ENCODE data around the gene NPHP3.
A peak's percentile ranks its signal among the peaks of the same experiment; 100 is the strongest.

Gene NPHP3

GRCh38 chr3:132669256-132669777, 52.9 kb downstream of the NPHP3 start:
- TF ChIP-seq, protein P1, sequence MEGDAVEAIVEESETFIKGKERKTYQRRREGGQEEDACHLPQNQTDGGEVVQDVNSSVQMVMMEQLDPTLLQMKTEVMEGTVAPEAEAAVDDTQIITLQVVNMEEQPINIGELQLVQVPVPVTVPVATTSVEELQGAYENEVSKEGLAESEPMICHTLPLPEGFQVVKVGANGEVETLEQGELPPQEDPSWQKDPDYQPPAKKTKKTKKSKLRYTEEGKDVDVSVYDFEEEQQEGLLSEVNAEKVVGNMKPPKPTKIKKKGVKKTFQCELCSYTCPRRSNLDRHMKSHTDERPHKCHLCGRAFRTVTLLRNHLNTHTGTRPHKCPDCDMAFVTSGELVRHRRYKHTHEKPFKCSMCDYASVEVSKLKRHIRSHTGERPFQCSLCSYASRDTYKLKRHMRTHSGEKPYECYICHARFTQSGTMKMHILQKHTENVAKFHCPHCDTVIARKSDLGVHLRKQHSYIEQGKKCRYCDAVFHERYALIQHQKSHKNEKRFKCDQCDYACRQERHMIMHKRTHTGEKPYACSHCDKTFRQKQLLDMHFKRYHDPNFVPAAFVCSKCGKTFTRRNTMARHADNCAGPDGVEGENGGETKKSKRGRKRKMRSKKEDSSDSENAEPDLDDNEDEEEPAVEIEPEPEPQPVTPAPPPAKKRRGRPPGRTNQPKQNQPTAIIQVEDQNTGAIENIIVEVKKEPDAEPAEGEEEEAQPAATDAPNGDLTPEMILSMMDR (IDR thresholded peaks at IDR 0.05; ENCODE audit: extremely low read depth, insufficient read depth, missing control alignments) = no peak
- no peak for DNase-seq (ENCODE audit: low spot score)
- in situ Hi-C loops (cut with MboI; ENCODE audit: low pct_unique_long_range_greater_than_20kb, low sequenced_read_pairs, unreplicated experiment) = no loop called here

- in situ Hi-C loops (cut with MboI; ENCODE audit: low pct_unique_long_range_greater_than_20kb, low sequenced_read_pairs, unreplicated experiment) = no loop called here
- DNase-seq (ENCODE audit: low spot score) = no peak
- TF ChIP-seq, protein P1 (IDR thresholded peaks at IDR 0.05; ENCODE audit: extremely low read depth, insufficient read depth, missing control alignments) = no peak
Measured at GRCh38 chr3:132665230-132665745, 56.9 kb downstream of the NPHP3 start.

- in situ Hi-C loops (cut with MboI; ENCODE audit: low pct_unique_long_range_greater_than_20kb, low sequenced_read_pairs, unreplicated experiment) = no loop called here
- TF ChIP-seq, protein P1 (IDR thresholded peaks at IDR 0.05; ENCODE audit: extremely low read depth, insufficient read depth, missing control alignments) = no peak
- DNase-seq (ENCODE audit: low spot score) = no peak
Measured at GRCh38 chr3:132662212-132662611, 60.0 kb downstream of the NPHP3 start.

DNA sequence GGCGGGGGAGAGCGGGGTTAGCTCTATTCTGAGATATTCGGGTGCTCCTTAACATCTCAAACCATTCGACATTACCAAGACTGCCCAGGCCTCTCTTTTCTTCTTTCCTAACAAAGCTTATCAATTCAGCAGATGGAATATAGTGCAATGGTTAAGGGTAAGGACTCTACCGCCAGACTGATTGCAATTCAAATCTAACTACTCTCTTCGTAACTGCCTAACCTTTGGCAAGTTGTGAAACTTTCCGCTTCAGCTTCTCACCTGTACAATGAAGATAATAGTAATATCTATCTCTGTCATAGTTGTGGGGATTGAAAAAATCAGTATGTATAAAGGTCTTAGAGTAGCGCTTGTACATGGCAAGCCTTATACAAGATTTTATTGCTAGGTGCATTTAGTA, 61.1 kb downstream of the NPHP3 start:
- in situ Hi-C loops (cut with MboI; ENCODE audit: low pct_unique_long_range_greater_than_20kb, low sequenced_read_pairs, unreplicated experiment) = no loop called here
- DNase-seq (ENCODE audit: low spot score) = peak; percentile 14
- TF ChIP-seq, protein P1 (IDR thresholded peaks at IDR 0.05; ENCODE audit: extremely low read depth, insufficient read depth, missing control alignments) = no peak

DNA sequence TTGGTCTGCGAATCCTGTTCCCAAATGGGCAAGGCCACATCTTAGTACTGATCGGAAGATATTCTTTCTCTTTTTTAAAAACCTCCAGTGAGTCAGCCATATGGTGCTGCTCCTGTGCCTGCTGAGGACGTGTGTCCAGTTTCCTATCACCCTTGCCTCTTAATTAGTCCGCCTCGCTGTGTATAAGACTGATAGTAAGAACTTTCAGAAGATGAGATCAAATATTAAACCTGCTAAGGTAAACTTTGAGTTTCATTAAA, 61.5 kb downstream of the NPHP3 start:
- in situ Hi-C loops (cut with MboI; ENCODE audit: low pct_unique_long_range_greater_than_20kb, low sequenced_read_pairs, unreplicated experiment) = no loop called here
- TF ChIP-seq, protein P1 (IDR thresholded peaks at IDR 0.05; ENCODE audit: extremely low read depth, insufficient read depth, missing control alignments) = no peak
- no peak for DNase-seq (ENCODE audit: low spot score)

DNA sequence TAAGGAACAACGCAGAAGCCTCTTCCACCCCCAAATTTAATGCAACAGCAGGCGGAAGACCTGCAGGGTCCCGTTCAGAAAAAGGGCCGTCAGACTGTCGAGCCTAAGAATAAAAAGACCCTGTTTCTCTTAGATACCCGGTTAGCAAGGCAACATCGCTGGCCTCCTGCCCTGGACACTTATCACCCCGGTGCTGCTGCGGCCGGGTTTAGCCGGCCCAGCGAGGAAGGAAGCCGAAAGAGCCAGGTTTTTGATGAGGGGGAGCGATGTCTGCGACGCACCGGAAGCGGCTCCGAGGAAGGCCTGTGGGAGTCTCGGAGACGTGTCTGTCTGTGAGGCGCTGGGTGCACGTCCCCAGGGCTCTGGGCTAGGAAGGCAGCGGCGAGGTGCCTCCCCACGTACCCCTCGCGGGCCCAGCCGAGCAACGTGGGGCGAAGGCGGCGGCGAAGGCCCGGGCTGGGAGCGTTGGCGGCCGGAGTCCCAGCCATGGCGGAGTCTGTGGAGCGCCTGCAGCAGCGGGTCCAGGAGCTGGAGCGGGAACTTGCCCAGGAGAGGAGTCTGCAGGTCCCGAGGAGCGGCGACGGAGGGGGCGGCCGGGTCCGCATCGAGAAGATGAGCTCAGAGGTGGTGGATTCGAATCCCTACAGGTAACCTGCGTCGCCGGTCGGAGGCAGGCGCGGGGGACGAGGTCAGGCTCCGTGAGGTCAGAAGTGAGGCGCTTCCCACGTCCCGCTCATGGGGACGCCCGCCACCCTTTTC, 62.0 kb downstream of the NPHP3 start, which contains the start of gene UBA5:
TSS of gene UBA5 (plus strand) at position 278 of the 759 bp plus-strand sequence. CDS start at position 487, 209 bp downstream.
- TF ChIP-seq, protein P1 (IDR thresholded peaks at IDR 0.05; ENCODE audit: extremely low read depth, insufficient read depth, missing control alignments) = no peak
- peak; percentile 84 for DNase-seq (ENCODE audit: low spot score)
- in situ Hi-C loops (cut with MboI; ENCODE audit: low pct_unique_long_range_greater_than_20kb, low sequenced_read_pairs, unreplicated experiment) = no loop called here

All from GM13977 (cell line).